ENCODE results near the gene CDX1.
A peak's percentile ranks its signal among the peaks of the same experiment; 100 is the strongest.

The CDX1 gene

DNA sequence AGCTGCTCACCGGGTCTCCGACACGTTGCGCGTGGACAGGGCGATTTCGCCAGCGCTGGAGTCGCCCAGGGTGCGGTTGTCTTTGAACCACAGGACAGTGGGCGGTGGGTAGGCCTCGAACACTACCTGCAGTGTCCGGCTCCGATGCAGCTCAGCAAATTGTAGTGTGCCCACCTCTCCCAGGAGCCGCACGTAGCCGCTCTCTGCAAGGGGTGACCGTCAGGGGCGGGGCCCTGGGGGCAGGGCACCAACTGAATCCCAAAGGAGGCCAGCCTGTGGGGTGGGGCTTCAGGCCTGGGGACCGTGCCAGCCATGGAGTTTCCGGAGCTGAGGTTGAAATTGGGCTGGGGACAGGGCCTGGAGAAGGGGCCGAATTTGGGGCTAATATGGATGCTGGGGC, 33.8 kb upstream of the CDX1 start:
- peak overlapping the region; percentile 66 for H3K9ac ChIP-seq (ENCODE audit: low read length)
- H3K4me3 ChIP-seq (ENCODE audit: low read length), result no peak overlapping the region
- no peak for DNase-seq (ENCODE audit: low read depth)
- H3K27me3 ChIP-seq (replicated peaks; ENCODE audit: control insufficient read depth, insufficient read depth, low read length), result no peaks in the 10 kb centered on the region
- peaks cover 82% of the 10 kb centered on the region for H3K36me3 ChIP-seq (ENCODE audit: control insufficient read depth, insufficient read depth, low read length, severe bottlenecking)
- no peaks in the 10 kb centered on the region for H3K9me3 ChIP-seq (ENCODE audit: control insufficient read depth, low read length)
- peaks cover 69% of the 10 kb centered on the region for H3K4me1 ChIP-seq (ENCODE audit: control insufficient read depth, insufficient read depth, low read length)

GRCh38 chr5:150133581-150134197, 32.9 kb upstream of the CDX1 start:
- DNase-seq (ENCODE audit: low read depth), result no peak
- no peaks in the 10 kb centered on the region for H3K9me3 ChIP-seq (ENCODE audit: control insufficient read depth, low read length)
- peak overlapping the region; percentile 91 for H3K9ac ChIP-seq (ENCODE audit: low read length)
- H3K4me1 ChIP-seq (ENCODE audit: control insufficient read depth, insufficient read depth, low read length), result peaks cover 72% of the 10 kb centered on the region
- H3K4me3 ChIP-seq (ENCODE audit: low read length), result no peak overlapping the region
- no peaks in the 10 kb centered on the region for H3K27me3 ChIP-seq (replicated peaks; ENCODE audit: control insufficient read depth, insufficient read depth, low read length)
- peaks cover 73% of the 10 kb centered on the region for H3K36me3 ChIP-seq (ENCODE audit: control insufficient read depth, insufficient read depth, low read length, severe bottlenecking)

- peak overlapping the region; percentile 91 for H3K9ac ChIP-seq (ENCODE audit: low read length)
- no peaks in the 10 kb centered on the region for H3K9me3 ChIP-seq (ENCODE audit: control insufficient read depth, low read length)
- H3K4me3 ChIP-seq (ENCODE audit: low read length), result no peak overlapping the region
- peaks cover 68% of the 10 kb centered on the region for H3K36me3 ChIP-seq (ENCODE audit: control insufficient read depth, insufficient read depth, low read length, severe bottlenecking)
- H3K4me1 ChIP-seq (ENCODE audit: control insufficient read depth, insufficient read depth, low read length), result peaks cover 73% of the 10 kb centered on the region
- no peaks in the 10 kb centered on the region for H3K27me3 ChIP-seq (replicated peaks; ENCODE audit: control insufficient read depth, insufficient read depth, low read length)
- no peak for DNase-seq (ENCODE audit: low read depth)
Measured at GRCh38 chr5:150134198-150134588, 32.4 kb upstream of the CDX1 start.

DNA sequence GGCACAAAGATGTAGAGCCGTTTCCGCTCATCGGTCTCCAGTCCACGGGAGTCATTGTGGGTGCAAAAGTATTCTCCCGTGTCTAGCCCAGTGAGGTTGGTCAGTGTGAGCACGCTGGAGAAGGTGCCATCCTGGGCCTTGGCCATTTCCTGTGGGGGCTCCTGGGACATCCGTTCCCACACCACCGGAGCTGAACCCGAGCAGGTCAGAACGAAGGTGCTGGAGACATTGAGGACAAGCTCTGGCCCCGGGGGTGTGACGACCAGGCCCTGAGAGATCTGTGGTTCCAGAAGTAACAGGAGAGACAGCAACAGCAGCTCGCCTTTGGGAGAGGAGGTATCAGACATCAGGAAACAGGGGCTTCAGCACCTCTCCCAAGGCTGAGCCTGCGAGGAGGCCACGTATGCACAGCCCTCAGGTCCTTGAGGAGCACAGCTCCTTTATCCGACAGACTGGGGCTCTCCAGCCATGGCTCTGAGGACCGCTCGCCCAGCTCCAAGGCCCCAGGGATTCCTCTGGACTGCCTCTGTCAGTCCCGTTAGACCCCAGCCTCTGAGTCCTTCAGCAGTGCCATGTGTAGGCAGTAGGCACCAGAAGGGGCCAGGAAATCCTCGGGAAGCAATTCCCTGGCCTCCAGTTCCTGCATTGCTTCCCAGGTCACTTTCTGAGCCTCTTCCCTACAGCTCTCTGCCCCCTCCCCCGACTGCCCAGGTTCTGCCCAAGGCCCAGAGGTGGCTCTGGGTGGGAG, 30.8 kb upstream of the CDX1 start:
- no peaks in the 10 kb centered on the region for H3K27me3 ChIP-seq (replicated peaks; ENCODE audit: control insufficient read depth, insufficient read depth, low read length)
- H3K9me3 ChIP-seq (ENCODE audit: control insufficient read depth, low read length), result no peaks in the 10 kb centered on the region
- no peak for DNase-seq (ENCODE audit: low read depth)
- H3K4me1 ChIP-seq (ENCODE audit: control insufficient read depth, insufficient read depth, low read length), result peaks cover 73% of the 10 kb centered on the region
- peak overlapping the region; percentile 91 for H3K9ac ChIP-seq (ENCODE audit: low read length)
- H3K4me3 ChIP-seq (ENCODE audit: low read length), result no peak overlapping the region
- H3K36me3 ChIP-seq (ENCODE audit: control insufficient read depth, insufficient read depth, low read length, severe bottlenecking), result peaks cover 53% of the 10 kb centered on the region

- DNase-seq (ENCODE audit: low read depth), result no peak
- no peaks in the 10 kb centered on the region for H3K27me3 ChIP-seq (replicated peaks; ENCODE audit: control insufficient read depth, insufficient read depth, low read length)
- H3K9me3 ChIP-seq (ENCODE audit: control insufficient read depth, low read length), result no peaks in the 10 kb centered on the region
- H3K4me3 ChIP-seq (ENCODE audit: low read length), result no peak overlapping the region
- peaks cover 74% of the 10 kb centered on the region for H3K4me1 ChIP-seq (ENCODE audit: control insufficient read depth, insufficient read depth, low read length)
- H3K9ac ChIP-seq (ENCODE audit: low read length), result peak overlapping the region; percentile 91
- H3K36me3 ChIP-seq (ENCODE audit: control insufficient read depth, insufficient read depth, low read length, severe bottlenecking), result peaks cover 52% of the 10 kb centered on the region
Measured at GRCh38 chr5:150136305-150137167, 30.0 kb upstream of the CDX1 start.

DNA sequence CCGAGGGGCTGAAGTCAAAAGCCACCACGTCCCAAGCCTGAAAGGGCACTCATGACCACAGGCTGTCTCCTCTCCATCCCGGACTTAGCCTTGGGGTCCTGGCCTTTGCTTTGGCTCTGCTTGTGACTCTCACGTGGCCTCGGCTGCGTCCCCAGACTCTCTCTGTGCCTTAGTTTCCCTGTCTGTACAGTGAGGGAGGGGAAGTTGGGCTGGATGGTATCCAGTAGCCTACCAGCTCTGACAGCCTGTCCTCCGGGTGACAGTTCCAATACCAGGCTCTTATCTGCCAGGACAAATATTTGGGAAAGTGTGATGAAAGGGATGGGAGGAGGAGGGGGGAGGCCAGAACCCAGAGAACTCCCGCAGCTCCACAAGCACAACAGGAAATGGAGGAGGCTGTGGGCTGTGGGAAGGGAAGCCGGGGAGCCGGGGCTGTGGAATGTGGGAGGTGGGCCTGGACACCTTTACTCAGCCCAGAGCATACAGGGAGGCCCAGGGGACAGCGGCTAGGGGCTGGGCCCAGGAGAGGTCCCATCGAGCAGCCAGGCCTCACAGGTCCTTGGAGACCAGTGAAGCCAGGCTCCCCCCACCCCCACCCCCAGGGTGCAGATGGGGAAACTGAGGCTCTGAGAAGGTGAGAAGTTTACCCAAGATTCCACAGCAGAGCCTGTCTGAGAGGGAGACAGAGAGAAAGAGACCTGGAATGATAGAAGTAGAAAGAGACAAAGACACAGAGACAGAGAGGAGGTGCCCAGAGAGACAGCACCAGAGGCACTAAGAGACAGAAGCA, 29.2 kb upstream of the CDX1 start:
- Histone ChIP-seq H3K27me3 (replicated peaks; ENCODE audit: control insufficient read depth, insufficient read depth, low read length) (no peaks in the 10 kb centered on the region), H3K36me3 (ENCODE audit: control insufficient read depth, insufficient read depth, low read length, severe bottlenecking) (peaks cover 46% of the 10 kb centered on the region), H3K4me1 (ENCODE audit: control insufficient read depth, insufficient read depth, low read length) (peaks cover 74% of the 10 kb centered on the region), H3K9ac (ENCODE audit: low read length) (peak overlapping the region; percentile 91), H3K4me3 (ENCODE audit: low read length) (peak overlapping the region; percentile 52), H3K9me3 (ENCODE audit: control insufficient read depth, low read length) (no peaks in the 10 kb centered on the region)
- peak; percentile 43 for DNase-seq (ENCODE audit: low read depth)

DNA sequence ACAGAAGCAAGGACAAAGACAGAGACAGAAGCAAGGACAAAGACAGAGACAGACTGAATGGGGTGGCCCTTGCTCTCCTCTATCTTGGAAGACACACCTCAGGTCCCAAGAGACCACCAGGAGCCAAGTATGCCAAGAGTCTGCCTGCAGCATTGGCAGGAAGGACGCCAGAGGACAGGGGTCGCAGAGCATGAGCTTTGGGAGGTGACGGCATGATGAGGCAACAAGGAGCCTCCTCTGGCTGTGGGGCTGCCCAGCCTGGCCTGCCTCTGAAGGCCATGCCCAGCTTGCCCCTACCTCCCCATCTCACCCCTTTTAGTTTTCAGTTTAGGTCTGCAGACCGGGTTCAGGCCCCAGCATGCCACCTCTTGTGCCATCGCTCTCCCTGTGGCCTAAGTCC, 28.6 kb upstream of the CDX1 start:
- DNase-seq (ENCODE audit: low read depth), result peak; percentile 72
- no peaks in the 10 kb centered on the region for H3K9me3 ChIP-seq (ENCODE audit: control insufficient read depth, low read length)
- peaks cover 41% of the 10 kb centered on the region for H3K36me3 ChIP-seq (ENCODE audit: control insufficient read depth, insufficient read depth, low read length, severe bottlenecking)
- H3K9ac ChIP-seq (ENCODE audit: low read length), result peak overlapping the region; percentile 91
- H3K4me1 ChIP-seq (ENCODE audit: control insufficient read depth, insufficient read depth, low read length), result peaks cover 73% of the 10 kb centered on the region
- H3K4me3 ChIP-seq (ENCODE audit: low read length), result peak overlapping the region; percentile 52
- no peaks in the 10 kb centered on the region for H3K27me3 ChIP-seq (replicated peaks; ENCODE audit: control insufficient read depth, insufficient read depth, low read length)

DNA sequence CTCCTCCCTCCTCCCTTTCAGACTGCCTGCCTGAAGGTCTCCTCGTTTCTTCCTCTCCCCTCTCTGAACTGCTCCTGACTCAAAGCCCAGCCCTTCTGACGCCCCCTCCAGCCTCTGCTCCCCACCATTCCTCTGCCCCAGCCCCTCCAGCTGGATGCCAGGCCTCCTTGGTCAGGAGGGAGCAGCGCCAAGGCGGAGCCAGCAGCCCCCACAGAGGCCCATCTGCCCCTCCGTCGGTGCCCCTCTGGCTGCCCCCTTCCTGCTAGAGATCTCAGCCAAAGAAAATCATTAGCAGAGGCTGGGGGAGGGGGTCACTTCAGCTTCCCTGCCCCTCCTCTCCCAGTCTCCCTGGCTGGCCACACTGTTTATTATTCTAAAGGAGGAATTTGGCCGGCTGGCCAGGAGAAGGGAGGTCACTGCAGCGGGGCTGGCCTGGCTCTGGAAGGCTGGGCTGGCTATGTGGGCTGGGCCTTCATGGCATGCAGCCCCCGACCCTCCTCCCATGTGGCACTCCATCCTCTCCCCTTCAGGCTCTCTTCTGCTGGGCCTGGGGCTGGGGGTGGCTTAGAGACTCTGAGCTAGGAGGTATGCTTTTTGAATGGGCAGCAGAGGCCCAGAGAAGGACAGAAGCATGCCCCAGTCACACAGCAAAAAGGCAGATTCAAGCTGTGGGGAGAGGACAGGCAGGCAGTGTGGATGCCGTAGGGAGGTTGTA, 27.9 kb upstream of the CDX1 start:
- Histone ChIP-seq H3K27me3 (replicated peaks; ENCODE audit: control insufficient read depth, insufficient read depth, low read length) (no peaks in the 10 kb centered on the region), H3K9ac (ENCODE audit: low read length) (peak overlapping the region; percentile 91), H3K4me3 (ENCODE audit: low read length) (peak overlapping the region; percentile 52), H3K4me1 (ENCODE audit: control insufficient read depth, insufficient read depth, low read length) (peaks cover 76% of the 10 kb centered on the region), H3K9me3 (ENCODE audit: control insufficient read depth, low read length) (no peaks in the 10 kb centered on the region), H3K36me3 (ENCODE audit: control insufficient read depth, insufficient read depth, low read length, severe bottlenecking) (peaks cover 34% of the 10 kb centered on the region)
- DNase-seq (ENCODE audit: low read depth), result peak; percentile 97

DNA sequence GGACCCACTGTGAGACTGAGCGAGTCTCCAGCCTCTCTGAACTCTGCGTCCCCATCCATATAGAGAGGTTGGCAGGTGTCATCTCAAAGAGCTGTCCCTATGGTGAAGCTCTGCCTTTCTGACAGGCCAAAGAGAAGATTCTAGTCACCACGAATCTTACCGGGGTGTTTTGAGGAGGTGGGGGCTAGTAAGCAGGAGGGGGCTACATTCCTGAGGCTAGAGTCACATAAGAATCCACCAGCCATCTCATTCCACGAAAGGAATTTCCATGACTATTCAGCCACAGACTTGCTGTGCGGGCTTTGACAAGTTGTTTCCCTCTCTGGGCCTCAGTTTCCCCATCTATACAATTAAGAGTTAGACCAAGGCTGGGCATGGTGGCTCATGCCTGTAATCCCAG, 27.2 kb upstream of the CDX1 start:
- Histone ChIP-seq H3K4me1 (ENCODE audit: control insufficient read depth, insufficient read depth, low read length) (peaks cover 82% of the 10 kb centered on the region), H3K4me3 (ENCODE audit: low read length) (peak overlapping the region; percentile 21), H3K9me3 (ENCODE audit: control insufficient read depth, low read length) (no peaks in the 10 kb centered on the region), H3K27me3 (replicated peaks; ENCODE audit: control insufficient read depth, insufficient read depth, low read length) (no peaks in the 10 kb centered on the region), H3K36me3 (ENCODE audit: control insufficient read depth, insufficient read depth, low read length, severe bottlenecking) (peaks cover 27% of the 10 kb centered on the region), H3K9ac (ENCODE audit: low read length) (peak overlapping the region; percentile 91)
- peak; percentile 63 for DNase-seq (ENCODE audit: low read depth)

DNA sequence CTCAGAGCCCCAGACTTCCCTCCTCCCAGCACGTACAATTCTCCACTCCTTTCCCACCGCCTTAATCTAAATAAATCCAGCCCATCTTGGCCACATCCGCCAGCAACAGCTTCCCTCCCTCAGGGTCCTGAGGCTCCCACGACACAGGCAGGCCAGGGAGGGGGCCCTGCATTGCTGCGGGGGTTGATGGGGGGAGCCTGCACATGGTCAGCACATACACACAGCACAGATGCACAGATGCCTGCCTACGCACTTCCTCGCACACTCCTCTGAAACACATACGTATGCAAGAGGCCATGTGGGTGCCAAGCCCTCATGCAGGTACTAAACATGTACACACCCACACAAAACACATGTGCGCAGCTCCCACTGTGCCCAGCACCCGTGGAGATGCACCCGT, 25.7 kb upstream of the CDX1 start:
- H3K36me3 ChIP-seq (ENCODE audit: control insufficient read depth, insufficient read depth, low read length, severe bottlenecking), result peaks cover 12% of the 10 kb centered on the region
- DNase-seq (ENCODE audit: low read depth), result peak; percentile 75
- H3K4me3 ChIP-seq (ENCODE audit: low read length), result peak overlapping the region; percentile 15
- H3K9me3 ChIP-seq (ENCODE audit: control insufficient read depth, low read length), result no peaks in the 10 kb centered on the region
- peaks cover 92% of the 10 kb centered on the region for H3K4me1 ChIP-seq (ENCODE audit: control insufficient read depth, insufficient read depth, low read length)
- no peaks in the 10 kb centered on the region for H3K27me3 ChIP-seq (replicated peaks; ENCODE audit: control insufficient read depth, insufficient read depth, low read length)
- H3K9ac ChIP-seq (ENCODE audit: low read length), result peak overlapping the region; percentile 91

Measured in adipocyte (in vitro differentiated cells).